Nephron (organoid): ENCODE results near the gene ATP11A.

Experiments used
- H3K27ac Mint-ChIP-seq, 3 experiments: 2 replicates each; pipeline ENCODE4 v1.8.0; 2020; ENCODE audit warnings: mixed read lengths in 3 of 3, mild to moderate bottlenecking in 2 of 3, moderate library complexity in 1 of 3
- H3K27me3 Mint-ChIP-seq: 2 replicates; pipeline ENCODE4 v1.8.0; 2021; ENCODE audit warnings: low read depth, mild to moderate bottlenecking, moderate library complexity, mixed read lengths
- H3K36me3 Mint-ChIP-seq: 2 replicates; pipeline ENCODE4 v1.8.0; 2020; ENCODE audit warnings: low read depth, mixed read lengths
- H3K4me1 Mint-ChIP-seq: 2 replicates; pipeline ENCODE4 v1.8.0; 2020; ENCODE audit warnings: mixed read lengths
- H3K4me3 Mint-ChIP-seq, 3 experiments: 2 replicates each; pipeline ENCODE4 v1.8.0; 2020; ENCODE audit warnings: mild to moderate bottlenecking in 3 of 3, mixed read lengths in 3 of 3, moderate library complexity in 2 of 3
- H3K9me3 Mint-ChIP-seq: 2 replicates; pipeline ENCODE4 v1.8.0; 2020; ENCODE audit warnings: mixed read lengths
- TF ChIP-seq, protein P1 (sequence below), 3 experiments: fragments of 200-600 bp; sonication (generic); IDR thresholded peaks; one replicate each; pipeline ENCODE4 v1.5.0; 2021; ENCODE audit warnings: antibody characterized with exemption in 3 of 3; ENCODE audit not compliant: unreplicated experiment in 3 of 3

ATP11A gene

GRCh38 chr13:112933649-112934048 lies 243.8 kb downstream of the ATP11A start:
- Mint-ChIP-seq H3K36me3 (no peaks in the 10 kb centered on the region), H3K27ac (no peak overlapping the region), H3K27me3 (peaks cover 6% of the 10 kb centered on the region), H3K9me3 (no peaks in the 10 kb centered on the region), H3K4me1 (peaks cover 23% of the 10 kb centered on the region), H3K4me3 (no peak overlapping the region)
- TF ChIP-seq, protein P1, sequence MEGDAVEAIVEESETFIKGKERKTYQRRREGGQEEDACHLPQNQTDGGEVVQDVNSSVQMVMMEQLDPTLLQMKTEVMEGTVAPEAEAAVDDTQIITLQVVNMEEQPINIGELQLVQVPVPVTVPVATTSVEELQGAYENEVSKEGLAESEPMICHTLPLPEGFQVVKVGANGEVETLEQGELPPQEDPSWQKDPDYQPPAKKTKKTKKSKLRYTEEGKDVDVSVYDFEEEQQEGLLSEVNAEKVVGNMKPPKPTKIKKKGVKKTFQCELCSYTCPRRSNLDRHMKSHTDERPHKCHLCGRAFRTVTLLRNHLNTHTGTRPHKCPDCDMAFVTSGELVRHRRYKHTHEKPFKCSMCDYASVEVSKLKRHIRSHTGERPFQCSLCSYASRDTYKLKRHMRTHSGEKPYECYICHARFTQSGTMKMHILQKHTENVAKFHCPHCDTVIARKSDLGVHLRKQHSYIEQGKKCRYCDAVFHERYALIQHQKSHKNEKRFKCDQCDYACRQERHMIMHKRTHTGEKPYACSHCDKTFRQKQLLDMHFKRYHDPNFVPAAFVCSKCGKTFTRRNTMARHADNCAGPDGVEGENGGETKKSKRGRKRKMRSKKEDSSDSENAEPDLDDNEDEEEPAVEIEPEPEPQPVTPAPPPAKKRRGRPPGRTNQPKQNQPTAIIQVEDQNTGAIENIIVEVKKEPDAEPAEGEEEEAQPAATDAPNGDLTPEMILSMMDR (IDR thresholded peaks at IDR 0.05; ENCODE audit: unreplicated experiment in 3 of 3): no peak

- Mint-ChIP-seq H3K27me3 (peaks cover 6% of the 10 kb centered on the region), H3K9me3 (no peaks in the 10 kb centered on the region), H3K36me3 (no peaks in the 10 kb centered on the region), H3K4me1 (peaks cover 20% of the 10 kb centered on the region), H3K4me3 (no peak overlapping the region), H3K27ac (no peak overlapping the region)
- TF ChIP-seq, protein P1 (IDR thresholded peaks at IDR 0.05; ENCODE audit: unreplicated experiment in 3 of 3): no peak
These were observed 244.2 kb downstream of the ATP11A start for GRCh38 chr13:112934078-112934477.
